Fibroblast of skin of right quadriceps (primary cell): ENCODE measurements around the gene APBB2.
"Not testable (repeated sequence)": the region's sequence is repeated elsewhere in the genome, so short reads cannot be mapped to it uniquely, and the experiment has no call there.

Experiments used
- DNase-seq: peaks from one replicate; pipeline ENCODE4 v3.0.0-alpha.2; 2013

APBB2 gene

DNA sequence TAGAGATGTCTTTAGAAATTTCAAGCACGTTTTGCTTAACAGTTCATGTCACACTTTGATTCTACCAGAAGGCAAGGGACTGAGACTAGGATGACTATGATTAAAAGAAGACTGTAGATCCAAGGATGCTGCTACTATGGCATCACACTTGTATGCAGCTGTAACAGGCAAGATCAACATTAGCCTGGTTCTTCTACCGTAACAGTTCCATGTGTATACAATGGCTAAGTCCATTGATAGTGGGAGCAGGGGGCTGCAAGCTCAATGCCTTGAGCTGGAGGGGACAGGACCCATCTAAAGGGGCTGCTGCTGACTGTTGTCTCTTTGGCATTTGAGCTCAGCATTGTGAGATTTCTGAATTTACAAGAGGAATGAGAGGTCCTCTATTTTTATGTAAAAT, 212.0 kb downstream of the APBB2 start:
- no peak for DNase-seq

- no peak for DNase-seq
Observed at GRCh38 chr4:41000356-41000755, 214.0 kb downstream of the APBB2 start.

- DNase-seq = peak; percentile 39
Observed at GRCh38 chr4:40998675-40999358, 215.5 kb downstream of the APBB2 start.

- DNase-seq = peak; percentile 72
Observed at GRCh38 chr4:40995850-40996249, 218.5 kb downstream of the APBB2 start.

GRCh38 chr4:40994321-40994720, 220.0 kb downstream of the APBB2 start:
- DNase-seq = peak; percentile 26

- DNase-seq = not testable (repeated sequence)
Observed at GRCh38 chr4:40993296-40993693, 221.0 kb downstream of the APBB2 start.

- peak; percentile 83 for DNase-seq
Observed at GRCh38 chr4:40992472-40993295, 221.7 kb downstream of the APBB2 start.

DNA sequence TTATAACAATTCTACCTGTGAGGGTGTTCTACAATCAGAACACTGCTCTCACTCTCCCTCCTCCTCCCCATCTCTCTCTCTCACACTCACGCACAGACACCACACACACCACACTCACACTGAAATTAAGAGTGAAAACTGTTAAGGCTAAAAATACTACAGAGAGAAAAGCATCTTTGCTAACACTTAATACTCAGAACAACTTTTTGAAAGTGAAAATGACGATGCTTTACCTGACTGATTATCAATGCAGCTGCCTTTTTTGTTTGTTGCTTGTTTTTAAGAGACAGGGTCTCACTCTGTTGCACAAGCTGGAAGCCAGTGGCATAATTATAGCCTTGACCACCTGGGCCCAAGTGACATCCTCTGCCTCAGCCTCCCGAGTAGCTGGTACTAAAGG, 222.4 kb downstream of the APBB2 start:
- no peak for DNase-seq

- DNase-seq = no peak
Observed at GRCh38 chr4:40990899-40991265, 223.5 kb downstream of the APBB2 start.

- peak; percentile 99 for DNase-seq
Observed at GRCh38 chr4:40990236-40990898, 224.0 kb downstream of the APBB2 start.

GRCh38 chr4:40987151-40987550, 227.2 kb downstream of the APBB2 start:
- DNase-seq = no peak

- no peak for DNase-seq
Observed at GRCh38 chr4:40986375-40986774, 228.0 kb downstream of the APBB2 start.

GRCh38 chr4:40984051-40984450, 230.3 kb downstream of the APBB2 start:
- no peak for DNase-seq

DNA sequence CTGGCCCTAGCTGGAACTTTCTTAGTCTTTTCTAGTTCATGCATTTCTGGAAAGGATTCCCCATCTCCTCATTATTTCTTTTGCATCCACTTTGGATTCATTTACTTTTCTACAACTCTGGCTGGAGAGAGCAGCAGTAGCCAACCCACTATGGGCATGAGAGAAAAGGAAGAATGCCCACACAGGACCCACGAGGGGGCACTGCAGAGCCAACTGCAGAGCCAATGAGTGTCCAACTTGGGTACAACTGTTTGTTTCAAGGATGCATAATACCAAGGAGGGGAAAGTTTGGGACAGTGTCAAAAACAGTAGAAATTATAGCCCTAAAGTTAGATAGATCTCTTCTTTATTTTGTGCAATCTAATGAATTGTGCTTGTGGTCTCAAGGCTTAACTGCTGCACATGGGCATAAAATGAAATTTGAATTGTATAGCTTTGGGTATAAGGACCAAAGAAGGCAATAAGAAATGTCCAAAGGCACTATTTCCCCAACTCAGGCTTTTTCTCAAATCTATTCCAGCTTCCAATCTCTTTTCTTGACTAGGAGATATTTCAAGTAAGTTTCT, 233.9 kb downstream of the APBB2 start:
- DNase-seq = no peak

- DNase-seq = no peak
Observed at GRCh38 chr4:40978548-40978947, 235.8 kb downstream of the APBB2 start.

DNA sequence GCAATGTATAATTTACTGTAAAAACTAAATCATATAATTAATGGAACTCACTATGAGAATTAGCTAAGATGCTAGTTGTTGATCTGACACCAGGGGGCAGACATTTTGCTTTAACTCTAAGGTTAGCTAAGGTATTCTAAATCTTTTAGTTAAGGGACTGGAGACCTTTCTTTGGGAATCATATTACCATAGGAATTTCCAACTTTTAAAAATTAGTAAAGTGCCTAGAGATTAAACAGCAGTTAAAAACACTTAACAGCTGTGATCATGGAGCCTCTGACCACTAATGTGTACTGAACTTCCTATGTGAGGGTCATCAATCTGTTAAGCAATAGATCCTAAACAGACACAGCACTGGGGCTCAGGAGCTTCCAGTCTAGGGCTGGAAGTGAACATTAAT, 238.0 kb downstream of the APBB2 start:
- peak; percentile 68 for DNase-seq

GRCh38 chr4:40972722-40973121, 241.6 kb downstream of the APBB2 start:
- no peak for DNase-seq

- DNase-seq = no peak
Observed at GRCh38 chr4:40971338-40971737, 243.0 kb downstream of the APBB2 start.

DNA sequence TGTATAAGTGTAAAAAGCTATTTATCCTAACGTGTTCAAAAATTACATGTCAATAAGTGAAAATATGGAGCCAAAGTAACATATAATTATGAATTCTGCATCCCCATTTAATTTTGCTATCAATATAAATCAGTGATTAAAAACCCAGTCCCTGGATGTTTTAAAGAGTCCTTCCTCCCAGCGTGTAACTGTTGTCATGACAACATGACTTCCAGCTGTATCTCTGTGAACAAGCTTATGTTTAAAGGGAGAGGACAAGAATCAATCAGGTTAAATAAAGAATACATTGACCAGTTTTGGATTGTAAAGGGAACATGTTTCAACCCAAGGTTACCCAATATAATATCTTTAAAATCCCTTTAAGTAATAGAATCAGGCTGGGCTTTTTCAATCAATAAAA, 244.8 kb downstream of the APBB2 start:
- DNase-seq = no peak

- DNase-seq = no peak
Observed at GRCh38 chr4:40967550-40967949, 246.8 kb downstream of the APBB2 start.

- DNase-seq = no peak
Observed at GRCh38 chr4:40966091-40966490, 248.3 kb downstream of the APBB2 start.

- DNase-seq = no peak
Observed at GRCh38 chr4:40963897-40964478, 250.4 kb downstream of the APBB2 start.

GRCh38 chr4:40962551-40963180, 251.7 kb downstream of the APBB2 start:
- peak; percentile 53 for DNase-seq
